Activated CD4-positive, alpha-beta T cell treated with anti-CD3 and anti-CD28 coated beads, Interleukin-2, amount 50 U/mL, for 48 hours (primary cell): ENCODE results near the gene SPACA4.

Source experiments
- DNase-seq, 2 experiments: peaks; one replicate each; pipeline ENCODE4 v3.0.0-alpha.2; 2020

SPACA4 gene

DNA sequence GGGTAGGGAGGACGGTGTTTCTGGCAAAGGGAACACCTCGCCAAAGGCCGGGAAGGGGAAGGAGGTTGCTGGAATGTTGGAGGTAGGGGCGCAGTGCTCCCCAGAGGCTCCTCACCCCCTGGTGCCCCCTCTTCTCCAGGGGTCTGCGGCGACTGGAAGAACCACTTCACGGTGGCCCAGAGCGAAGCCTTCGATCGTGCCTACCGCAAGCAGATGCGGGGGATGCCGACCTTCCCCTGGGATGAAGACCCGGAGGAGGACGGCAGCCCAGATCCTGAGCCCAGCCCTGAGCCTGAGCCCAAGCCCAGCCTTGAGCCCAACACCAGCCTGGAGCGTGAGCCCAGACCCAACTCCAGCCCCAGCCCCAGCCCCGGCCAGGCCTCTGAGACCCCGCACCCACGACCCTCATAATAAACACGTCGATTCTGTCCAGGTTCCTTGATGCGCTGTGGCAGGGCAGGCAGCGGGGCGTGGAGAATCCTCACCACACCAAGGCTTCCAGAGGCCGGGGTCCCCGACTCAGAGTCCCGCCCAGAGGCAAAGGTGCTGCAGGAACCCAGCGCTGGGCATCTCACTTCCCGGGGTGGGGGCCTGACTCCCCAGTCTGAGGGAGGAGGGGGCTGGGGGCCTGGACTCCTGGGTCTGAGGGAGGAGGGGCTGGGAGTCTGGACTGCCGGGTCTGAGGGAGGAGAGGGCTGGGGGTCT is 7.4 kb upstream of the SPACA4 start:
- no peak for DNase-seq

DNA sequence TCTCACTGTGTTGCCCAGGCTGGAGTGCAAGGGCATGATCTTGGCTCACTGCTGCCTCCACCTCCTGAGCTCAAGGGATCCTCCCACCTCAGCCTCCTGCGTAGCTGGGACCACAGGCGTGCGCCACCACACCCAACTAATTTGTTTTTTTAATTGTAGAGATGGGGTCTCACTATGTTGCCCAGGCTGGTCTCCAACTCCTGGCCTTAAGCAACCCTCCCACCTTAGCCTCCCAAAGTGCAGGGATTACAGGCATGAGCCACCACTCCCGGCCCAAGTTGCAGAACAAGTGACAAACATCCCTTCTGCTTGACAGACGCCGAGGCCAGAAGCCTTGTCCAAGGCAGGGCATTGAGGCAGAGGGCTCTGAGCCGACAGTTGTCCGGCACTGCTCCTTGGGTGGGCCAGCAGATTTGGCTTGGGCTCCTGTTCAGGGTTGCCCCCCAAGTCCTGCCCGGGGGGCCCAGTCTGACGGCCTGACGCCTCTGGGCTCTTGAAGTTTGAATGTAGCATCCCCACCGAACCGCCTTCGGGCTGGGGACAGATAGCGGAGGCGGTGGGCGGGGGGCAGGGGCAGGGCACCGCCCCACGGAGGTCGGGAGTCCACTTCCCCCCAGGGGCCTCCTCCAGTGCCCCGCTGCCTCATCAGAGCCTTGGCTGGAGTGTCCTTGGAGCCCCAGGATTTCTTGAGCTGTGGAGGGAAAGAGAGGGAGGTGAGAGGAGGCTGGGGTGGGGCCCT is 5.7 kb upstream of the SPACA4 start:
- DNase-seq: no peak

DNA sequence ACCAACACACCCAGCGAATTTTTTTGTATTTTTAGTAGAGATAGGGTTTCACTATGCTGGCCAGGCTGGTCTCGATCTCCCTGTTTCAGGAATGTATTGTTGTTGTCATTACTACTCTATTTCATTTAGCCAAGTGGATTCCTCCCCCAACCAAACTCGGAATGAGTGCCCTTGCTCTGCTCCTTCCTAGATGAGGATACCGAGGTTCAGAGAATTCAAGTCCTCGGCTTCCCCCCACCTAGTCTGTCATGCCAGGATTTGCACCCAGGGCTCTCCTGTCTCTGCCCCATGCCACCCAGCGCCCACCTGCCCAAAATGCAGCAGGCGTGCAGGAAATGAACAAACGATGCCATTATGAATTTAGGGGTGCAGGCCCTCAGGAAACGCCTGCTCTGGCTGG is 3.5 kb upstream of the SPACA4 start:
- DNase-seq: no peak

DNA sequence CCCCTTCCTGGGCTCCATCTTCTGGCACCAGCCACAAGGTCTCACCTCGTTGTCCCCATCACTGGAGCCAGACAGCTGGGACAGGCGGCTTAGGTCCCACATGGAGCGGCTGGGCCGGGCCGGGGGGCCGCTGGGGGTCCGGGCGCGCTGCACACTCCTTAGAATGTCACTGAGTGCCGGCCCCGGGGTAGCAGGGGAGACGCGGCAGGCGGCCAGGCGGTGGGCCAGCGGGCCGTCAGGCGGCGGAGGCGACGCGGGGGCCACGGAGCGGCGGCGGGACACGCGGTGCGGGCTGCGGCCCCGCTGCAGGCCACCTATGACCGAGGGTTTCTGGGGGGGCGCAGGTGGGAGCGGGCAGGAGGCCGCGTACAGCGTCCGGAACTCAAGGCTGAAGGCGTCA is 3.1 kb upstream of the SPACA4 start:
- DNase-seq: no peak

DNA sequence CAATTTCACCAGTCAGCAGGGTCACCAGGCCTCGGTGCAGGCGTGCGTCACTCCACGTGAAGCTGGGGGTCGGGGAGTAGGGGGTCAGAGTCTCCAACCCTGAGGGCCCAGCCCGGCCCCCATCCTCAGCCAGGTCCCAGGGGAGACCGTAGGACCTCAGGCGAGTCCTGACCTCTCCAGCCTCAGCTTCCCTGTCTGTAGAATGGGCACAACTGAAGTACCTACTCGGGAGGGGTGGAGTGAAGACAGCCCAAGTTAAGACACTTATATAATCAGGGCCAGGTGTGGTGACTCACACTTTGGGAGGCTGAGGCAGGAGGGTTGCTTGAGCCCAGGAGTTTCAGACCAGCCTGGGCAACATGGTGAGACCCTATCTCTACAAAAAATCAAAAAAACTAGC is 2.7 kb upstream of the SPACA4 start:
- no peak for DNase-seq

DNA sequence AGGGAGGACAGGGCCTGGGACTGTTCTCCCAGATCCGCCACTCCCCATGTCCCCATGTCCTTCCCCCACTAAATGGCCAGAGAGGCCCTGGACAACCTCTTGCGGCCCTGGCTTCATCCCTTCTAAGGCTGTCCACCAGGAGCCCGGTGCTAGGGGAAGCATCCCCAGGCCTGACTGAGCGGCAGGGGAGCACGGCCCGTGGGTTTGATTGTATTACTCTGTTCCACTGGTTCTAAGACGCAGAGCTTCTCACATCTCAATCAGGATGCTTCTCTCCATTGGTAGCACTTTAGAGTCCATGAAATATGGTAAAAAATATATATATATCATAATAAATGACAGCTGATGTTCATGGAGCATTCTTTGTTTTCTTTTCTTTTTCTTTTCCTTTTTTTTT is 815 bp downstream of the SPACA4 start:
- DNase-seq: no peak

DNA sequence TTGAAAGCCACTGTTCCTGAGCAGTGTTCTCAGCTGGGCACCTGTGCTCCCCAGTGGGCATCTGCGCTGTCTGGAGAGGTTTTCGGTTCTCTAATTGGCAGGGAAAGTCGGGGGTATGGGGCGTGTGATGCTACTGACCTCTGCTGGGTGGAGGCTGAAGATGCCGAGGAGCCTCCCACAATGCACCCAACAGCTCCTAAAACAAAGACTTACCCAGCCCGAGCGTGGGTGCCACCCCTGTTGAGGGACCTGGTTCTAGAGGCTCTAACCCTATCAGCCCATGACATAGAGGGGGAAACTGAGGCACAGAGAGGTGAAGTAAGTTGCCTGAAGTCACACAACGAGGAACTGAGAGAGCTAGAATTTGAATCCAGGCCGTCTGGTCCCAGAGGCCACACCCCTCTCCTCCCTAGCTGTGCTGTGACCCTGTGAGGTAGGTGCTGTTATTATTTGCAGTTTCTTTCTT is 2.3 kb downstream of the SPACA4 start:
- DNase-seq: peak in 1 of 2 experiments; percentile 59

DNA sequence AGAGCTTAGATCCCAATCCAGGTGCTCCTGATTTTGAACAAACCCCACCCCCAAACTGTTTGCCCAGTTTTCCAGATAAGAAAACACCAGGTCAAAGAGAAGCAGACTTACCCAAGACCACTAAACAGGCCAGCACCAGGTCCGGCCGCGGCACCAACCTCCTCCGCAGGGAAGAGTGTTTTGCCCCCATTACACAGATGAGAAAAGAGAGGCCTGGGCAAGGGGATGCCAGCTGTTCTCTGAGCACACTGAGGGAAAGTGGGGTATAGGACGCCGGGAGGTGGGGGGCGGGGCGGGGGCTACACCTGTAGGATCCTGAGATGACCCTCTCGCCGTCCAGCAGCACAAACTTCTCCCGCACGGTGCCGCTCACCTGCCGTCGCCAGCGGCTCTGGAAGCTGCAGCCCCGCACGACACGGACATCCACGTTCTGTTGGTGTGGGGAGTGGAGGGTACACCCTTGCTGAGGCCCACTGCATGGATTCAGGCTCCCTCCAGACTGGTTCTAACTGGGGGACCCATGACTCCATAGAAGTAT is 3.1 kb downstream of the SPACA4 start:
- DNase-seq: no peak

DNA sequence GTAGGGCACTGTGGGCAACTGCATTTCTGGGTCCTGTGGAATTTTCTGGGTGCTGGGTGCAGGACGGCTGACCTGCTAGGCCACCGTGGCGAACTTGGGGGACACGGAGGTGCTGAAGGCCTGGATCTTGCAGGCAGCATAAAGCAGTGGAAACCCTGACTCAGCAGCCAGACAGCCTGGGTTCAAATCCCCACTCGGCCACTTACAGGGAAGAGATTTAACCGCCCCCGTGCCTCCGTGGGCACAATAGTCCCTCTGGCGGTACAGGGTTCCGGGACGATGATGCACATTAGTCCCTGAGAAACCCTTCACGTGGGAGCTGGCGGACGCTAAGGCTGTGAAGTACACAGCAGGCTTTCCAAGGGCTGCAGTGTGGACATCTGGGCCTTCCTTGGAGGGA is 5.3 kb downstream of the SPACA4 start:
- DNase-seq: no peak

DNA sequence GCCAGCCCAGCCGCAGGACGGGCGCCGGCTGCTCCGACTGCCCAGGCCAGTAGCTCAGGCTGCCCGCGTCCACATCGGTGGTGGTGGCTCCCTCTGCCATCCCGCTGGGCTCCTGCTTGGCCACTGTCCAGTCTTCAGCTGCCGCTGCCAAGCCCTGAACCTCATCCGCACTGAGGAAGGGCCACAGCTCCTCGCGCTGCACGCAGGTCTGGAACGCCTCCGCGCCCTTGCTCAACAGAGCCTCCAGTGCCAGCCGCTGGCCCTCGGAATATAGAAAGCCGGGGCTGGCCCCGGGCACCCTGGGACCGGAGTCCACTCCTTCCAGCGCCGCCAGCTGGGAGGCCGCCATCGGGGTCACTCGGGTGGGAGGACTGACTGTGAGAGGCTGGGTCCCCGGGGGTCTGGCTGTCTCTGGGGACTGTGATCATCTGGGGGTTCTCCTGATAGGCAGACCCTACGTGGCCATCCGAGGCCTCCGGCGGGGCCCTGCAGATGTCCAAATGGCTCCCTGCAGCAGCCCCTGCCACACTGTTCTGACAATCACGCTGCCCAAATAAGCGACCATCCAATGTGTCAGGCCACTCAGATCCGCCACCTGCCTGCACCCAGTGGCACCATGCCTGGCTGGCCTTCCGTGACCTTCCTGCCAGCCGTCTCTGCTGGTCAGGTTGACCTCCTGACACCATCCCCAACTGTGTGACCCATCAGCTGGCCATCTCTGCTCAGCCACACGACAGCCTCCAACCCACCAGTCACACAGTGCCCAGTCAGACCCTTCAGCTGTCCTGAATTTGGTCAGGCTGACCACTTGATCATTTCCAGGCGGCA is 6.7 kb downstream of the SPACA4 start:
- DNase-seq: no peak

DNA sequence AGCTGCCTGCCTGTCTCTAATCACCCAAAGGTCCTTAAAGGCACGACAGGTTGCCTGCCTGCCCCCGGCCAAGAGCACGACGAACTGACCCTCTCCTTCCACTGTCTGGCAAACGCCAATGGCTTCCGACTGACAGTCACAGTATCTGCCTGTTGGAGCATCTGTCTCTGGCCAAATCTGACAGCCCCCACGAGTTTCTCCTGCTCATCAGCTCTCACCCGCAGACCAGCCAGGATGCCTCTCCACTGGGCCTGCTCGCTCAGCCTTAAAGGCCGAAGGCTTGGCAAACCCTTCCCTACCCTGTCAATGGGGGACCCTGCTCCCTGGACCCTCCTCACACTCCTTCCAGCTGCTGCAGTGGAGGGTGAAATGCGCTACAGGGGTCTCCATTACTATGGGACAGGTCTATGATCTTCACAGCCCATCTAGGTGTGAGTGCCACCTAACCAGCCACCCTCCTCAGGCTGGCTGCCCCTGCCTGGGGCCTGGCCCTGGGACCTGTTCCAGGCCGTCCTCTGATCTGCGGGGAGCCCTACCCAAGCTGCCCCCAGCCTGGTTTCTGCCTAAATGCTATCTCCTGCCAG is 7.4 kb downstream of the SPACA4 start:
- DNase-seq: no peak

DNA sequence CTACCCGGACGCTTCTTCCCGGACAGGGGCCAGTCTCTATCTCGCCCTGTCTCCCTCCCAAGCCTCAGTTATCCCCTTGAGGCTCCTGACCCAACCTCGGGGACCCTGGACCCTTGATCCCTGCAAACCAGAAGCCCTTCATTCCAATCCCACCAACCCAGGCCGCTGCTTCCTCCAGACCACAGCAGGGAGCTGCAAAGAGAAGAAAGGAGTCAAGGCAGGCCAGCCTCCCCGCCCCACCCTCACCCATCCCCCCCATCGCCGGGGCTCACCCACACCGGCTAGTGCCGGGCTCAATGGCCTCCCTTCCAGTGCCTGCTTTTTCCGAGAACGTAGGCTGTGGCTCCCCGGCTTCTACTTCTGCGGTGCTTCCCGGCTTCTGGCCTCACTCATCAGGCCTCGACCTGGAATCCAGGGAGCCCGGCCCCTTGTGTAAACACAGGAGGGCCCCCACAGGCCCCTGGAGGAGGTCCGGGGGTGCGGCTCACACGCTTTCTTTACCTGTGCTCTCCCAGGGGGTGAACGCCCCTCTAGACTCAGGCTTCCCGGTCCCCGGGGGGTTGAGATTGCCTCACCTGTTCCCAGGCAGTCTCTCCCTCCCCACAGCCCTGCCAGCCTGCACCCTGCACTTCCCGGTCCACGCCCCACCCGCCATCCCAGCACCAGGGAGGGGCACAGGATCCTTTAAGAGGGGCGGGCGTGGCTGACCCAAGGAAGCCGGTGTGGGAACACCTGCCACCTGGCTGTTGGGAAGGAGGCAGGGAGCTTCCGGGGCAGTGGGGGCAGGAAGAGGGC is 8.1 kb downstream of the SPACA4 start, which contains the start of gene FAM83E:
Gene FAM83E (minus strand): TSS at position 641 of the 795 bp plus-strand sequence. CDS start 1,704 bp downstream, outside the sequence.
- DNase-seq: peak in 1 of 2 experiments; percentile 42

DNA sequence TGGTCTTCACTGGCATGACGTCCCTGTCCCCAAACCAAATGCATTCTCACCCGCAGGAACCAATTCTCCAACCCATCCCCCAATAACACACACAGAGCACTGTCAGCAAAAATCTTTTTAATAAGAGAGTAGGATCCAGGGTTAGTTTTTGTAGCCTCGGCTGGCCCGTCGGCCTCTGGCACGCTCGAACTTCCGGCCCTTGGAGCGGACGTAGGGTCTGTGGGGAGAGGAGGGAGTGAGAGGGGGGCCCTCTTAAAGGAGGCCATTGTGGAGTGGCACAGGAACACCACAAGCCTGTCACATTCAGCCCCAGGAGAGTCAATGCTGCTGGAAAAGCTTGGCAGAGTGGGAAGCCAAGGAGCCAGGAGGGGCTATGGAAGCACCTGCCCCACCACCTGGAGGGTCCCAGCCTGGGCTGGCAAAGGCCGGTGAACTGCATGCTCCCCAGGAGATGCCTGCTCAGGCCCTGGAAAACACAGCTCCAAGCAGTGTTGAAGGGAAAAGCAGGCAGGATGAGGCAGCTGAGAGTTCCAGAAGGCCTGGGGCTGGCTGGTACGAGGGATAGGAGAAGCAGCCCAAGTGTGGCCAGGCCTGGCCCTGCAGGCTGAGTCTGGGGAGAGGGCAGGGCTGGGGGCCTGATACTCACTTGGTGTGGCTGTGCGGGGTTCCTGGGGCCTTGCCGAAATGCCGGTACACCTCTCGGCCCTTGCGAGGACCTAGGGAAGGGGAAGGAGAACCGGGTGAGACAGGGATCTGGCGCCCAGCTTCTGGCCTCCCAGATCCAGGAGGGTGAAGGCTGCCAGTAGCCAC is 8.9 kb downstream of the SPACA4 start:
- no peak for DNase-seq

DNA sequence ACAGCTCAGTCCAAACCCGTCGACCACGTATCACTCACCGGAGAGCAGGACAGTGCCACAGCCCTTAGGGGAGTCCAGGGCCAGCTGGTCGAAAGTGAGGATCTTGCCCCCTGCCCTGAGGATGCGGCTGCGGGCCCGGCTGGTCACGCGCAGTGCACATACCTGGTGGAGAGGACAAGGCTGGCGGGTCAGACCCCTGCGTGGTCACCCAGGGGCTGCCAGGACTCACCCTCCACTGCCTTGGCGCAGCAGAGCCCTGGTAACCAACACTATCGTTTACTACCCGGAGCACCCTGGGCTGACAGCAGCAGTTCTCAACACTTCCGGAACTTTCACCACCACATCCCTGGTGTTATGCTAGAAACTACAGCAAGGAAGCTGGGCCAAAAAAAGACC is 9.5 kb downstream of the SPACA4 start:
- no peak for DNase-seq

DNA sequence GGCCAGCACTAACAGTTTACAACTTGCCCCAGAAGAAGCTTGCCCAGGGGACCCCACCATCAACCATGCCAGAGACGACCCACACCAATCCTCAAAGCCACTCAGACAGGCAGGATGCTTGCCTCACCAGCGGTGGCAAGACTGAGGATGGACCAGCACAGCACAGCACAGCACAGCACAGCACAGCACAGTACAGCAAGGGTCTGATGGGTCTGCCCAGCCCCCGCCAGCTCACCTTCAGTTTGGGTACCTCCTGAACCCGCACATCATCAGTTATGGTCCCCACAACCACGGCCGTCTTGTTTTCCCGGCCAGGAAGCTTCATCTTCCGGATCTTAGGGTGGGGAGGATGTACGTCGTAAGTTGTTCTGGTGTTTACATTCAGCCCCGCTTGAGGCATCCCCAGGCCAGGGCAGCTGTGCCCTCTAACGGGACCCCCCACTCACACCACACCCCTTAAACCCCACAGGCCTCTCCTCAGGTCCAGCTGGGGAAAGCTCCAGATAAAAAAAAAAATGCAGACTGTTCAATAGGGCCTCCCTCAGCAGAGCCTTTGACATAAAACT is 10.0 kb downstream of the SPACA4 start:
- no peak for DNase-seq

DNA sequence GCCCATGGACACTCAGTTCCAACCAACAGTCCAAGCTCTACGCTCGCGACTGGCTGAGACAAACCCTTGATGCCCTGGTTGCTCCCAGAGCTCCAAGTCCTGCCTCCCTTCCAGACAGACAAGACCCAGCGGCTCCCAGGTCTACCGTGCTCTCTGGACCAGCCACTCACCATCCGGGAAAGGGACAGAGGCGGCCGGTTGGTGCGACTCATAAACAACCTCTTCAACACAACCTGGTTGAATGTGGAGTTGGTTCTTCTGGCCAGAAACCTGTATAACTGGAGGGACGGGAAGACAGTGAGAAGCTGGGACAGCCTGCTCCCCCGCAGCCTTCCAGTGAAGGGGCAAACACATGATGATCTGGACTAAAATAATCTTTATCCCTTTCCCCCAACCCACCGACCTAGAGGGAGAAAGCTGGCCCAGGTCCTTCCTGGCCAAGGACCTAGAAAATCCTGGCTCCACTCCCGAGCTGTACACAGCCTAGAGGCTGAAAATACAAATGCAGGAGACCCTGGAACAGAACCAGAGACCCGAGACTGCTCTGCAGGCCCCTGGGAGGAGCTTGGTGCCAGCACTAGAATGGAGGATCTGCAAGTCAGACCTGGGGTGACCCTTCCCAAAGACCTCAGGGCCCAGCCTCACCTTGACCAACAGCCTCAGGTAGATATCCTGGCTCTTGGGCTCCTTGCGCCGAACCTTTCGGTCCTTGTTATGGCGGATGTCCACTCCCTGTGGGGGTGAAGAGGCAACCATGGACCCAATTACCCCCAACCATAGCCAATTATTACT is 10.8 kb downstream of the SPACA4 start:
- DNase-seq: no peak

DNA sequence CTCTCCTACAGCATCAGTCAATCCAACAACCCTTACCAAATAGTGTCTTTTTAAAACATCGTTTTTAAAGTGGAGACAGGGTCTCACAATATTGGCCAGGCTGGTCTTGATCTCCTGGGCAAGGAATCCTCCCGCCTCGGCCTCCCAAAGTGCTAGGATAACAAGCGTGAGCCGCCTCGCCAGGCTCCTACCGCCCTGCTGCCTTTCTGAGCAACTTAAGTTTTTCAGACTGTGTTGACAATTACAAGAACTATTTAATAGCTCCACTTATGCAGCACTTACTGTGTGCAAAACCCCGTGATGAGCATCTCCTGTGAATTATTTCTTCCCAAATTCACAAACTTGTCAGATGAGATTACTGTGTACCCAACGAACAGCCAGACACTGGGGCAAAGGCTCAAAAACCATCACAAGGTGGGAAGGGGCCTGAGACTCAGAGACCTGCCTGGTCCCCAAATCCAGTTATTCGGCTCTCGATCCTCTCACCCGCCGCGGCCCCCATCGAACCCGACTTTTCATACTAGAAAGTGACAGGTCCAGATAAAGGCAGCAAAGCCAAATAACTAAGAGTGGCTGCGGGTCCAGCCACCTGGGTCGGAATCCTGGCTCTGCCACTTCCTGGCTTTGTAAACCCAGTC is 11.9 kb downstream of the SPACA4 start:
- no peak for DNase-seq

DNA sequence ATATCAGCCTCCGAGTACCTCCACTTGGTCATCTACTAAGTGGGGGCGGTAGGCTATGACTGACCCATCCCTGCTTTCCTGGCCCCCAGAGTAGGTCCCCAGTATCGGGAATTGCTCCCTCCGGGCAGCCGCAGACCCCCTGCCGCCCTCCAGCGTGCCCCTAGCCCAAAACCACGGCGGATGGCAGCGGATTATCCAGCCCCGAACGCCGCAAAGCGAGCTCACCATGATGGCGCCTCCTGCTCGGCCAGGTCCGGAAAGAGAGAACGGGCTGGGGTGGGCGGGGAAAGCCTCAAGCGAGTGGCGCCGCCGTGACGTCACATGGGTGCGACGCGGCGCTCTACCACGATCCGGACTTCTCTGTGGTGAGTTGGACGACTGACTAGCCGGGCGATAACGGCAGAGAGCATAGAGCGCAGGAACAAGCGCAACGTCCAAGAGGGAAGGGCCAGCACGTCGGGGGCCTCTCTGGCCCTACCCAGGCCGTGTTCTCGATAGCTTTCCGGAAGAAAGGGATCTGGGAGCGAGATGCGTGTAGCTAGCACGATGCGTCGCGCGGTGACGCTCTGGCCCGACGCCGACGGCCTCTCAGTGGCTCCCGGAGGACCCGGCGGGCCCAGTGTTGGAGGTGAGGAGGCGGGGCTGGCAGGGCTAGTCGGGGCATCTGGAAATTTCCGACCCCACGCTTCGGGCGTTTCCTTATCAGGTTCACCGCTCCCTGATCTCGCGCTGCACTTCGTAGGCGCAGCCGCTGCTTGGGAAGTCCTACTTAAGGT is 12.6 kb downstream of the SPACA4 start, which contains the start of the genes RPL18 and SPHK2:
Gene RPL18 (minus strand): TSS at position 263 of the 776 bp plus-strand sequence. CDS start 35 bp downstream, at position 228.
Gene SPHK2 (plus strand): TSS at position 591 of the 776 bp plus-strand sequence. CDS start 1,009 bp downstream, outside the sequence.
- DNase-seq: peak; percentile 96
